ENCODE measurements around the gene UNKL.

Gene UNKL

DNA sequence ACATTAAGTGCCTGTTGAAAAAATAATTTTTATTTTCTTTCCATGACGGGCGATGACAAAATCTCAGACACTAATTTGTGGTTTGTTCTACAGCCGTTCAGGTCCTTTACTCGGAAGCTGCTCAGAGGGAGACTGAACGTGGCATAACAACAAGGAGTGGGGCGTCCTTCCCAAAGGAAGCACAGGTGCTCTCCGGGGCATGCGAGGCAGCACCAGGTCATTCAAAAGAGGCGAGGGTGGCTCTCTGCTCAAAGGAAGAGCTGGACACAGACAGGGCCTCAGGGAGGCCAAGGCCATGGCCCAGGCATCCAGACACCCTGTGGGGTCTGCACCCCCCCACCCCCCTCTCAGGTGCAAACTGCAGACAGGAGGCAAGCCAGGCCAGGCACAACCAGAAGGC is 16.2 kb downstream of the UNKL start:
- DNase-seq = no peak

GRCh38 chr16:1397779-1398178 is 16.7 kb downstream of the UNKL start:
- no peak for DNase-seq

DNA sequence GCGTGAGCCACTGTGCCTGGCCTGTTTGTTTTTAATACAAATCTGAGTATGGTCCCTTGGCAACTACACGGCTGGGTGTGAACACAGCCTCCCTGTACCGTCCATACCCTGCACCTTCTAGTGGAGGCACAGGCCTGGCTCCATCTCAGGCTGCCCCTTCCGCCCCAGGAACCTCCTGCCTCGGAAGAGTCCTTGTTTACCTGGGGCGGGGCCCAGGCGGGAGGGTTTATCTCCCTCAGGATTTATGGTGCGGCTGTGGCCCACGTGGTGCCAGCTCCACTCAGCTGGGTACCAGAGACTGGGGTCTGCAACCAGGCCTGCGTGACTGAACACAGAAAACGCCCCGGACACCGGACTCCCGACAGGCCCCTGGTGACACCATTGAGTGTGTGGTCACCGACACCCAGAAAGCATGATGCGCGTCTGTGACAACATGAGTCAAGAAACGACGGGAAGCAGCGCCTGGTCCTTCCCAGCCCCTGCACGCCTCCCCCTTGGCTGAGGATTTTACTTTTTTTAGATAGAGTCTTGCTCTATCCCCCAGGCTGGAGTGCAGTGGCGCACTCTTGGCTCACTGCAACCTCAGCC is 19.0 kb downstream of the UNKL start:
- no peak for DNase-seq

DNA sequence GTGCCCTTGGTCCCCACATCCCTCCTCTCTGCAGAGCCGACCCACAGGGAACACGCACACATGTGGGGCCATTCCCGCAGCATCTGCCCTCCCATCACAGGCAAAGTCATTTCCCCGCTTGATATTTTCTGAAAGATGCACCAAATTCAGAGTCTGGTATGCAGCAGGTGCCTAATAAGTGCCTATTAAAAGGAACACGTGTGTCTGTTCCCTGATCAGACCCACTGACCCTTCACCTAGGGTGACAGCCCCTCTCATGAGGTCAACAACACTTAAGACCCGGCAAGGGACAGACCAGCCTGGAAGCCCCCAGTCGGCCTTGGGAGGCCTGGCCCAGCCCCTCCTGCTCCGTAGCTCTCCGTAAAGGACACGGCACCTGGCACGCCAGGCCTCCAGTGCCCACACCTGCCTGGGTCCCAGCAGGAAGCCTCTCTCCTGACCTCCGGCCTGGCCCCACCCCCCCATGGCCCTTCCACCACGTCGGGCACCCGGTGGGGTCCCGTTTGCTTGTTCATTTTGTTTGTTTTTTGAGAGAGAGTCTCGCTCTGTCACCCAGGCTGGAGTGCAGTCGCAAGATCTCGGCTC is 20.0 kb downstream of the UNKL start:
- DNase-seq = no peak

DNA sequence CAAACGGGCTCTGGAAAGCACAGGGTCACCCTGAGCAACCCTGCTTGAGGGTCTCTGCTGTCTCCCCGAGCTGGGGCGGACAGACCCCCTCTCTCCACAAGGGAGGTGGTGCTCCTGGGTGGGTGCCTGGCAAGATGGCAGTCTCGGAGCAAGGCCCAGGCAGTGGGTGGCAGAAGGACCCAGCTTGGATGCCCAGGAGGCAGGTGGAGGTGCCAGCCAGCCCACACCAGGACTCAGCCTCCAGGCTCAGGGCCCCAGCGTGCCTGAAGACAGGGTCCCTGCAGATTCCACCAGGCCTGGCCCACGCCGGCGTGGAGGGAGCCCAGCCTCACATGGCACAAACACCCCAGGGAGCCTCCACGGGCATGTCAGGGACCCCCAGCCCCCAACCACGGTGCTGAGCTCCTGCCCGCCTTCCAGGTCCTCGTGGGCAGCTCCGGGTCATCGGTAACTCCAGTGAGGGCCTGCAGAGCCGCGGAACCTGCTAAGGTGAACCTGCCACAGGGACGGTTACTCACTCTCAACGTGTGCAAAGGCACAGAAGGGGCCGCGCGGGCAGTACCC is 20.8 kb downstream of the UNKL start:
- DNase-seq = no peak

DNA sequence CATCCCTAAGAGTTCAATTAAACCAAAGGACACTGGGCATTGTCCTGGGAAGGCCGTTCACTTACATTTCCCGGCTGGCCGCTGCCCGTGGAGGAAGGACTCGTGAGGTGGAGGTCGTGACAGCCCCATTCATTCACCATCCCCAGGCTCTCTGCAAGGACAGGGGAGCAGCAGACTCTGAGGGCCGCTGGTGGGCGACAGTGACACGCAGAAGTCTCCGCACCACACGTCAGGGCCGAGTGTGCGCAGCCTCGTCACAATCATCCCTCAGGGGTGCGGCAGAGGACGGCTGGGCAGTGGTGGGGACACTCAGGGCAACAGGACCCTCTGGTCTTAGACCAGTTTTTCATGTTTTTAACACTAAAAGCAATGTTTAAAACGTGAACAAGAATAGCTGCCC is 21.7 kb downstream of the UNKL start:
- DNase-seq = no peak

DNA sequence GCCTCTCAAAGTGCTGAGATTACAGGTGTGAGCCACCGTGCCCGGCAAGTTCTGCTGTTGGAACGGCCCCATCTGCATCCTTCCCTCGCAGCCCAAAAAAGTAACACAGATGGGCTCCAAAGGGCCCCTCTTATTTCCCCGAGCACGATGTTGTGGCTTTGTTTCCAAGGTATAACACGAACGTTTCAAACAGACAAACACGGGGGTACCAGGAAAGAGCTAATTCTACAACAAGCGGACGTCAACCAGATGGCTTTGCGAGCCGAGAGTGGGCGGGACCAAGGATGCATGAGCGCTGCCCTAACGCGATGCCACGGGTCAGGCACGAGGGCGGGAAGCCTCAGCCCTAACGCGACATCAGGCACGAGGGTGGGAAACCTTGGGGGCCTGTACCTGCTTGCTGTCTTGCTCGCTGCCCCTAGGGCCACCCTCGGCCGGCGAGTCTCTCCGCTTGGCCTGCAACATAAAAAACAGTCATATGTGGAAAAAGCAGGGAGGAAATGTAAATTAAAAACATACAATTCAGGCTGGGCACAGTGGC is 24.2 kb downstream of the UNKL start:
- no peak for DNase-seq

DNA sequence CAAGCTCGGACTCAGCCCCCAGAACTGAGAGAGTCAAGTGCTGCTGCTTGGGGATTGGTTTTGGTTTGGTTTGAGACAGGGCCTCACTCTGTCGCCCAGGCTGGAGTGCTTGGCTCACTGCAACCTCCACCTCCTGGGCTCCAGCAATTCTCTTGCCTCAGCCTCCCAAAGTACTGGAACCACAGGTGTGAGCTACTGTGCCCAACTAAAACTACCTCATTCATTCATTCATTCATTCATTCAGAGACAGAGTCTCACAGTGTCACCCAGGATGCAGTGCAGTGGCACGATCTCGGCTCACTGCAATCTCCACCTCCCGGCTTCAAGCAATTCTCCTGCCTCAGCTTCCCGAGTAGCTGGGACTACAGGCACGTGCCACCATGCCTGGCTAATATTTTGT is 24.7 kb downstream of the UNKL start:
- no peak for DNase-seq

GRCh38 chr16:1387331-1387730 is 27.2 kb downstream of the UNKL start:
- DNase-seq = no peak

- no peak for DNase-seq
Measured at GRCh38 chr16:1385232-1385631, 29.3 kb downstream of the UNKL start.

DNA sequence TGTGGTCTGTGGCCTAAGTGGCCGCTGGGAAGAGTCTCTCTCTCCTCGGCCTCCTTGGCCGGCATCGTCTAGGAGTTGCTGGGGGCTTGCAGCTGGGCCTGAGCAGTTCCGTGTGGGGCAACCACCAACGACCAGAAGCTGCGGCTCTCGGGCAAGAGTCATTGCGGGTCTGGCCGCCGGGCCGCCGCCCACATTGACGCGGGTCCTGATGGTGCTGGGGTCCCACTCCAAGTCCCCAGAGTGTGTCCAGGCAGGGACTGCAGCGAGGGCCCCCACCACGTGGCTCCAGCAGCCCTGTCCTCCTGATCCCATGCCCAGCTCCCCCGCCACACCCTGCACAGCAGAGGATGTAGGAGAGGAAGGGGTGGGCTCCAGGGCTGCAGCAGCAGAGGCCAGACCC is 30.9 kb downstream of the UNKL start:
- DNase-seq = no peak

- no peak for DNase-seq
Measured at GRCh38 chr16:1381612-1382406, 32.7 kb downstream of the UNKL start.

DNA sequence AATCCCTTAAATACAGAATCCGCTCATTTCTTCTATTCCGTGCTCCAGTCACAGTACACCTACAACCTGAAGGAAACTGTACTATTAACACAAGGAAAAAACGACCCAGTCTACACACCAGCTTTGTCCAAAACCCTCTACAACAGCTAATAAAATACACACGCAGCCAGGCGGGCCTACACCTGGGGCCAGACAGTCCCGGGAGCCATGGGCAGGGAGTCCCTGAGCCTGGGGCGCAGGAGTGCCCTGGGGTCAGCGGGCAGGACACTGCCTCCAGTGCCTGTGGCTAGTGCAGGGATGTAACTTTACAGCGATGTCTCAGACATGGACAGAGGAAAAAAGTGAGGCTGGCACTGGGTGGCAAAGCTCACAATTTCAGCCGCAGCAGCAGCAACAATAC is 34.3 kb downstream of the UNKL start:
- no peak for DNase-seq

DNA sequence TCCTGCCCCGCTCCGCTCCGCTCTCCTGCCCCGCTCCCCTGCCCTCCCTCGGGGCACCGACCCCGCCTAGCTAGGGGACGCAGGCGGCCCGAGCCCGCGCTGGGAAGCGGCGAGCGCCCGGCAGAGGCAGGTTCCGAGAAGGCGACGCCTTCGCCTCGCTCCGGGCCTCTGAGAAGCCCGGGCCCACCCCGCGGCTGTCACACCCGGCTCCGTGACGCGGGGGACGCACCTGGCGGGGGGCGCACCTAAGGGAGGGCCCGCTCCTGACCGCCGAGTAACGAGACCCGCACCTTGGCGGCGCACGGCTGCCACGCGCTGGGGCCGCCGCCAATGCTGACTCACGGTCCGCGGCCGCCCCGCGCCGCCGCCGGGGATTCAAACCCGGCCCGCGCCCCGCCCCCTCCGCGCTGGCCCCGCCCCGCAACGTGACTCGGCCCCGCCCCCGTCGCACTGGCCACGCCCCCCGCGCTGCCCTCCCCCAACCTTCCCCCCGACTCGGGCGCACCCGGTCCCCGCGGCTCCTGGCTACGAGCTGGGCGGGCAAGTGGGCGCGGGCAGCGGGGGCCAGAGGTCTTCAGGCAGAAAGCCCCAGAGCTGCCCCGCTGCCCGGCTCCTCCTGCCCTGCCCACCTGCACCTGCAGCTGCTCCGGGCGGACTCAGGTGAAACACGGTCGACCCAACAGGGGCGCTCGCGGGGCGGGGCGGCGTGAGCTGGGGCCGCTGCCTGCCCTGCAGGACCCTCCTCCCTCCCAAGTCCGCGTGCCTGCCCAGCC is 35.0 kb downstream of the UNKL start:
- DNase-seq = peak; percentile 47

GRCh38 chr16:1378804-1379303 is 35.6 kb downstream of the UNKL start:
- DNase-seq = peak; percentile 55

DNA sequence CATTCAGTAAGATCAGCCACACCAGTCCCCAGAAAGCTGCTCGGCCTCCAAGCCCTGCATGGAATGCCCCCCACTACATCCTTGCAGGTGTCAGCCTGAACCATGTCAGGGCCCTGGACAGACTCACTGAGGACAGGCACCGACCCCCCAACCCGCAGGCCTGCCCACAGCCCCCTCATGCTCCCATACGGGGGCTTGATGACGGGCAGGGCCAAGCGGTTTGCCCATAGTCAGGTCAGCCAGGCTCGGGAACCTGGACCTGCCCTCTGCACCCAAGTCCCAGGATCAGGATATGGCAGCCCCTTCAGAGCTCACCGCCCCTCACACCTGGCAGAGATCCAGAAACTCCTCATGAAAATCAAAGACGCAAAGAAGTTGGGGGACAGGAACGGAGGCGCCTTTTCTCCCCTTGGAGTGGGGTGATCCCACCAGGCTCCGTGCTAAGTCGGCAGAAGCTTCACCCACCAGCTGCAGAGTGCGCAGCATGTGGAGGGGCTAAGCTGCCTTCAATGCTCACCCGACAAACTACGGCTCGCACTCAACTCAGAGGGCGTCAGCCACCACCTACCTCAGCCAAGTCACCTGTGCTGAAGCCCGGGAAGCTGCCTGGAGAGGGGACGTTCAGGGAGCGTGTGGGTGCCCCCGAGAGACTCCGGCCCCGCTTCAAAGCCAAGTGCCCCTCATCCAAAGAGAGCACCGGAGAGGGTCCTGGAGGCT is 36.3 kb downstream of the UNKL start:
- DNase-seq = no peak

DNA sequence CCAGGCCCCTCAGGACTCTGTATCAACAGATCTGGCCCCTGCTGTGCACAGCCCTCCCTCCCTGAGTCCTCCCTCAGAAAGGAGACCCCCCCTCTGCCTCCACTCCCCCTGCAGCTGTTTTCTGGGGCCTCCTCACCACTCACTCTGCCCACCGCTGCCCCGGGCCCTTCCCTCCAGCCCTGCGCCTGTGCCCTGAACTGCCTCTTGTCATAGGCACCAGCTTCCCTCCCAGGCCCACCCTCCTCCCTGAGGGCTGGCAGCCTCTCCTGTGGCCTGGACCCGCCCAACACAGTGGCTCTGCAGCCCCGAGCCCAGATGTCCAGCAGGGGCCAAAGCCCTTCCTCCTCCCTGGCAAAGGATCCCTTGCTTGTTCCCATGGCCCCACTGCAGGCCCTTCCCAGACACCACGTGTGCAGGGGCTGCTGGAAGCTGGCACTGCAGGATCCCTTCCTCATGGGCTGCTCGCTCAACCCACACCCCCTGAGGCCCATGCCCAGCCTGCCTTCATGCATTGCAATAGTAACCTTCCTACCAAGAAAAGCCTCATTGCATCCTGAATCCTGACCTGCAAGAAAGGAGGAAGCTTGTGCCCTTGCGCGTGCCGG is 37.0 kb downstream of the UNKL start:
- no peak for DNase-seq

GRCh38 chr16:1375741-1376410 is 38.6 kb downstream of the UNKL start:
- DNase-seq = no peak

DNA sequence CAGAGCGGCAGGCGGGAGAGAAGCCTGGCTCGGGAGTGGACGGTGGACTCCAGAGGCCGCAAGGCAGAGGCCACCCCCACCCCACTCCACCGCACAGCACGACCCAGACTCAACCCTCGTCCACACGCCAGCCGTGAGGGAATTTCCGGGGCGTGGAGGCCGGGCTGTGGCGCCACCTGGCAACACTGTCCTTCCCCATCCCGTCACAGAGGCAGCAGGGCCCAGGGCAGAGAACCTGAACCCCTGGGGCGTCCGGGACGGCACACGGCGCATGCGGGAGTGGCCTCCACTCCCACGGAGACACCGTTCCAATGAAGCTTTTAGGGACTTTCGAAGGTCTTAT is 39.2 kb downstream of the UNKL start:
- no peak for DNase-seq

GRCh38 chr16:1374418-1375297 is 39.8 kb downstream of the UNKL start:
- DNase-seq = no peak

Measured in amniotic stem cell (primary cell).